ENCODE measurements around the gene C17orf78.

DNA sequence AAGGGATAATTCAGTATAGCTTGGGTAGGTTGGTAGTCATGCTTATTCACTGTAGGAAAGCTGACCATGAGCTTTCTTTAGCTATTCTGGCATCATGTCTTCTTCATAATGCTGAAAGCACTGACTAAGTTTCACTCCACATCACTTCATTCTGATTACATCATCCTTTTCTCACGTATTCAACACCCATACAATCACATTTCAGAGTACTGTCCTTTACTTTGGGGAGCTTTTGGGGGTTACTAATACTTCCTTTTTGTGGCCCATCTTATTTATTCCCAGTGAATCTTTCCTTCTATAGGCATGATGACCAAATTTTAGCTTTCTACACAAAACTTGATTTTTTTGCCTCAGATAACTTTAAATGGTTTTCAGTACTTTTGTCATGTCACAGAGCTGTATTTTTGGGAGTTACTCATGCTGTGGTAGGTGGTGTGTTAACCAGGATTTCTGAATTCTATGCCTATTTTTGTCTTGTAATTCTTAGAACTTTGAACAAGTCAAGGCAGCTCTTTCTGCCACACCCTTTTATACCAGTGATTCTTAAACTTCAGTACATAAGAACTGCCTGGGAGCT, 54.4 kb downstream of the C17orf78 start:
- TF ChIP-seq, protein P1, sequence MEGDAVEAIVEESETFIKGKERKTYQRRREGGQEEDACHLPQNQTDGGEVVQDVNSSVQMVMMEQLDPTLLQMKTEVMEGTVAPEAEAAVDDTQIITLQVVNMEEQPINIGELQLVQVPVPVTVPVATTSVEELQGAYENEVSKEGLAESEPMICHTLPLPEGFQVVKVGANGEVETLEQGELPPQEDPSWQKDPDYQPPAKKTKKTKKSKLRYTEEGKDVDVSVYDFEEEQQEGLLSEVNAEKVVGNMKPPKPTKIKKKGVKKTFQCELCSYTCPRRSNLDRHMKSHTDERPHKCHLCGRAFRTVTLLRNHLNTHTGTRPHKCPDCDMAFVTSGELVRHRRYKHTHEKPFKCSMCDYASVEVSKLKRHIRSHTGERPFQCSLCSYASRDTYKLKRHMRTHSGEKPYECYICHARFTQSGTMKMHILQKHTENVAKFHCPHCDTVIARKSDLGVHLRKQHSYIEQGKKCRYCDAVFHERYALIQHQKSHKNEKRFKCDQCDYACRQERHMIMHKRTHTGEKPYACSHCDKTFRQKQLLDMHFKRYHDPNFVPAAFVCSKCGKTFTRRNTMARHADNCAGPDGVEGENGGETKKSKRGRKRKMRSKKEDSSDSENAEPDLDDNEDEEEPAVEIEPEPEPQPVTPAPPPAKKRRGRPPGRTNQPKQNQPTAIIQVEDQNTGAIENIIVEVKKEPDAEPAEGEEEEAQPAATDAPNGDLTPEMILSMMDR (IDR thresholded peaks at IDR 0.05), result no peak
- peak in 1 of 2 donors; percentile 23 for TF ChIP-seq POLR2AphosphoS5 (IDR thresholded peaks at IDR 0.05; ENCODE audit: insufficient read depth in 1 of 2, low read depth in 1 of 2)
- TF ChIP-seq POLR2A (IDR thresholded peaks at IDR 0.05), result no peak

Data from vagina (tissue), 2 donors.